ENCODE measurements around the gene NLRP7. TPM values are rescaled to one million over a fixed set of nuclear protein-coding genes. Genes with fewer than 3 reads are reported as not detected.
"Not testable (repeated sequence)": the region's sequence is repeated elsewhere in the genome, so short reads cannot be mapped to it uniquely, and the experiment has no call there.

Gene NLRP7
- total RNA-seq, 2 donors from 2014 or later = 7.6 TPM; not detected in 1

GRCh38 chr19:54916822-54917221 is 30.5 kb downstream of the NLRP7 start:
- Histone ChIP-seq H3K36me3 (no peaks in the 10 kb centered on the region), H3K9me3 (no peaks in the 10 kb centered on the region), H3K4me3 (no peak overlapping the region), H3K27ac (no peak overlapping the region), H3K27me3 (replicated peaks; ENCODE audit: insufficient read depth) (no peaks in the 10 kb centered on the region), H3K4me1 (replicated peaks) (no peaks in the 10 kb centered on the region)
- intact Hi-C loops (cut with DNase I) = no loop called here
- DNase-seq (ENCODE audit: low spot score) = no peak
- WGBS = 76% methylated on average over 11 of the region's 11 CpGs
- TF ChIP-seq POLR2AphosphoS5 (IDR thresholded peaks at IDR 0.05) = no peak
- no peak for TF ChIP-seq POLR2A (IDR thresholded peaks at IDR 0.05)
- no peak for TF ChIP-seq CTCF (IDR thresholded peaks at IDR 0.05)

GRCh38 chr19:54907899-54908298 is 39.4 kb downstream of the NLRP7 start:
- H3K4me3 ChIP-seq; DNase-seq (ENCODE audit: low spot score); H3K4me1 ChIP-seq (replicated peaks); H3K27ac ChIP-seq; intact Hi-C loops (cut with DNase I); H3K36me3 ChIP-seq; H3K9me3 ChIP-seq; H3K27me3 ChIP-seq (replicated peaks; ENCODE audit: insufficient read depth): not testable (repeated sequence)
- 83% methylated on average over 4 of the region's 5 CpGs for whole genome bisulfite sequencing

GRCh38 chr19:54906819-54907218 is 40.5 kb downstream of the NLRP7 start:
- Histone ChIP-seq H3K9me3 (no peaks in the 10 kb centered on the region), H3K27me3 (replicated peaks; ENCODE audit: insufficient read depth) (no peaks in the 10 kb centered on the region), H3K36me3 (no peaks in the 10 kb centered on the region), H3K4me1 (replicated peaks) (no peaks in the 10 kb centered on the region), H3K27ac (no peak overlapping the region), H3K4me3 (no peak overlapping the region)
- TF ChIP-seq CTCF (IDR thresholded peaks at IDR 0.05) = no peak
- no peak for TF ChIP-seq POLR2AphosphoS5 (IDR thresholded peaks at IDR 0.05)
- no peak for TF ChIP-seq POLR2A (IDR thresholded peaks at IDR 0.05)
- WGBS = 84% methylated on average over 7 of the region's 7 CpGs
- no peak for DNase-seq (ENCODE audit: low spot score)
- intact Hi-C loops (cut with DNase I) = no loop called here

- Histone ChIP-seq H3K4me1 (replicated peaks) (no peaks in the 10 kb centered on the region), H3K27me3 (replicated peaks; ENCODE audit: insufficient read depth) (no peaks in the 10 kb centered on the region), H3K27ac (no peak within 1 kb of the TSS), H3K36me3 (no peaks in the 10 kb centered on the region), H3K4me3 (no peak within 1 kb of the TSS), H3K9me3 (no peaks in the 10 kb centered on the region)
- TF ChIP-seq CTCF (IDR thresholded peaks at IDR 0.05) = no peak
- TF ChIP-seq POLR2AphosphoS5 (IDR thresholded peaks at IDR 0.05) = no peak
- no peak for TF ChIP-seq POLR2A (IDR thresholded peaks at IDR 0.05)
- DNase-seq (ENCODE audit: low spot score) = no peak
- 39% methylated on average over 22 of the region's 22 CpGs for WGBS
- intact Hi-C loops (cut with DNase I) = no loop called here
These were observed 41.4 kb downstream of the NLRP7 start, which contains the start of gene NCR1 for GRCh38 chr19:54905803-54906511. TSS of gene NCR1 (plus strand) at chr19:54906148. CDS start at chr19:54906188, 40 bp downstream.

- 24% methylated on average over 5 of the region's 5 CpGs for WGBS
- no peaks in the 10 kb centered on the region for H3K9me3 ChIP-seq
- no peak for DNase-seq (ENCODE audit: low spot score)
- no peak overlapping the region for H3K27ac ChIP-seq
- intact Hi-C loops (cut with DNase I) = no loop called here
- H3K27me3 ChIP-seq (replicated peaks; ENCODE audit: insufficient read depth) = no peaks in the 10 kb centered on the region
- H3K4me3 ChIP-seq = no peak overlapping the region
- no peak for TF ChIP-seq POLR2AphosphoS5 (IDR thresholded peaks at IDR 0.05)
- no peak for TF ChIP-seq POLR2A (IDR thresholded peaks at IDR 0.05)
- no peaks in the 10 kb centered on the region for H3K4me1 ChIP-seq (replicated peaks)
- no peaks in the 10 kb centered on the region for H3K36me3 ChIP-seq
These were observed 41.9 kb downstream of the NLRP7 start for GRCh38 chr19:54905421-54905802.

- H3K27ac ChIP-seq; intact Hi-C loops (cut with DNase I); H3K27me3 ChIP-seq (replicated peaks; ENCODE audit: insufficient read depth); DNase-seq (ENCODE audit: low spot score); H3K9me3 ChIP-seq; H3K4me3 ChIP-seq; H3K4me1 ChIP-seq (replicated peaks); H3K36me3 ChIP-seq: not testable (repeated sequence)
- 75% methylated on average over 4 of the region's 4 CpGs for WGBS
These were observed 43.1 kb downstream of the NLRP7 start for GRCh38 chr19:54904261-54904660.

Measured in prostate gland (tissue), 2 donors.